ENCODE measurements around the gene MYH8.

MYH8 gene
- total RNA-seq, result 0 reads per million in 2 donors

DNA sequence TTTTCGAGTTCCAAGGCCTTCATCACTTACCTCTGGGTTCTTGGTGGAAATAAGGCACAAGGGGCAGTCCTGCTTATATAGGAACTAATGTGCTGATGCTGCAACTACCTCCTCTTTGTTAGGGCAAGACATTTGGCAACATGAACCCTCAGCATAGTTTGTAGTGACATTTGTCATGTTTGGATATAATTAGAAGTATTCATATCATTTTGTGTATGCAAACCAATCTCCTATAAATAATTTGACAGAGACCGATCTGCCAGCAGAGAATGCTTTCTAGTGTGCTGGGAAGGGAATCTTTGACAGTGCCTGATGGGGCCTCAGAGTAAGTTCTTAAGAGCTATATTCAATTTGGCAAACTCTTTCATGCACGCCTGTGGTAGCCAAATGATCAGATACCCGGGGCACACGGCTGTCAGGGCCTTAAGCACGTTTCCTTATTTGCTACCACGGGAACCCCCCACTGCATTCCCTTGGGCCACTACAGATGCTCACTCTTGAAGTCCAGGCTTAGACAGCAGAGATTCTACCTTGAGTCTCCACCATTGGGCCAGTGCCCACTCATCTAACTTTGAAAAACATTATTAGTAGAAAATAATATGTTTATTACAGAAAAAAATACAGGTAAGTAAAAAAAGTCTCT, at the start of gene MYH8:
Gene MYH8 (minus strand): TSS at position 51 of the 643 bp plus-strand sequence. CDS start 1,723 bp downstream, outside the sequence.
- DNase-seq, result no peak

DNA sequence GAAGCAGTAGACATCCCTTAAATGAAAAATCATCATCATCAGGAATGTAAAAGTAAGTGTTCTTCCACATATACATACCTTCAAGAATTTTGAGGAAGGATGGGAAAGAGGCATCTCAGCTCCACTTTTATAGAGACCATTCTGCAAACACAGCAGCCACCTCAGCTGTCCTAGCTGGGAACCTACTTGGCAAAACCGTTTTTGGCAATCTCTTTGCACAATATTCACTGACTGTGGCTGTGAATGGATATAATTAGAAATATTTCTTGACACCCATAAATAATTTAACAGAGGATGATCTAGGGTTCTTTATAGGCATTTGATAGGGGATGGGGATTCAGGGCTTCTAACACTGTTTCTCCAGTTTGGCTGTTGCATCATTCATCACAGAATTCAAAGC, 47.7 kb upstream of the MYH8 start, which contains the start of gene MYH4:
Gene MYH4 (minus strand): TSS at position 101 of the 400 bp plus-strand sequence. CDS start 2,814 bp downstream, outside the sequence.
- no peak for DNase-seq

DNA sequence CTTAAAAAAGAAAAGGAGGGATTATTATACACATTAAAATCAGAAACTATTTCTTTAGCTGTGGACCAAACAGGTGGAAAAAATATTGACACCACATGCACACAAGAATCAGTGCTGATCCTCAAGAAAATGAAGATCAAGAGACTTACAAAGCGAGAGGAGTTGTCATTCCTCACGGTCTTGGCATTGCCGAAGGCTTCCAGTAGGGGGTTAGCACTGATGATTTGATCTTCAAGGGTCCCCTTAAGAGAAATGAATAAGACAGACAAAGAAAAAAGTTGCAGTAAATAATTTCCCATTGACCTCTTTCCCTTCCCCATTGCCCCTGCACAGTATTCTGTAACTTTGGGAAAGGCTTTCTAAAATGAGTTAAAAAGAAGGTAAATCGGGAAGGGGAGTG, 41.7 kb upstream of the MYH8 start:
- no peak for DNase-seq

DNA sequence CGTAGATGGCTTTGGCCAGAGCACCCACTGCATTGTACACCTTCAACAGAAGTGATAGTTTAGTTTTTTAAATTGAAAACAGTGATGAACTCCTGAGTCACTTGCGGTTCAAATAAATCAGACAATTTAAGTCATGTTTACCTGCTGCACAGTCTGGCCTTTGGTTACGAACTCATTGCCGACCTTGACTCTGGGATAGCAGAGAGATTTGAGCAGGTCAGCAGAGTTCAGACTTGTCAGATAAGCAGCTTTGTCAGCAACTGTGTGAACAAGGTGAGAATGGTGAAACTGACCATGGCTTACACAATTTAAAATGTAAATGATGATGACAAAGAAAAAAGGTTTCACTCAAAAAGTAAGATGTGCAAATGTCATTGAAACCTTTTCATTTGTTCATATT, 38.3 kb upstream of the MYH8 start:
- no peak for DNase-seq

DNA sequence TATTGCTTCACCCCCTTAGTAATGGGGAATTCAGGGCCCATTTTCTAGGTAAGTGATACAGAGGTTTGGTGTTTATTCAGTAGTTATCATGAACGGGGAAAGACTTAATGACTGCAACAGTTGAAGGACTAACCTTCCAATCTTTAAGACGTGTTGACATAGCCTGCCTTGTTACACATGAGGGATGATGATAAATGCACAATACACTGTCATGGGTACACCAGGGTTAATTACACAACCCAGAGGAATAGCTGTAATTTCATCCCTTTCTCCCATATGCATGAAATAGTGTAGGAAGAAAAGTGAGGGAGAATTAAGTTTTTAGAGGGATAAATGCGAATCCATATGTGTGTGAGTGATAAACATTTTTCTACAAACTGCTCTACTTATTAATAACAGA, 37.0 kb upstream of the MYH8 start:
- DNase-seq, result no peak

DNA sequence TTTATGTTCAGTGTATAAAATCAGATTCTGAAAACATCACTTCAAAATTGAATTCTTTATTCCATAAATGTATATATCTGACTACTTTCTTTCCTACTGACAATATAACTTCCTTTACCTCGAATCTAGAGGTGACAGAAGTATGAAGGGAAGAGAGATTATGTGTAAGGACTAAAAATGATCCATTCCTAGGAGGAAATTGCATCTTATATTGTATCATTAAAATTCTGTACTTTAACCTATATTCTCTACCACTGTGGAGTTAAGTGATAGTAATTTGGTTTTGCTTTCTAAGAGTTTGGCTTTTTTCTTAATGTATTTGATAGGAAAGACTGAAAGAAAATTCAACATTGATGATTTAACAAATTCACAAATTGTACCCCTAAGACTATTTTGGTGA, 36.2 kb upstream of the MYH8 start:
- DNase-seq, result no peak

DNA sequence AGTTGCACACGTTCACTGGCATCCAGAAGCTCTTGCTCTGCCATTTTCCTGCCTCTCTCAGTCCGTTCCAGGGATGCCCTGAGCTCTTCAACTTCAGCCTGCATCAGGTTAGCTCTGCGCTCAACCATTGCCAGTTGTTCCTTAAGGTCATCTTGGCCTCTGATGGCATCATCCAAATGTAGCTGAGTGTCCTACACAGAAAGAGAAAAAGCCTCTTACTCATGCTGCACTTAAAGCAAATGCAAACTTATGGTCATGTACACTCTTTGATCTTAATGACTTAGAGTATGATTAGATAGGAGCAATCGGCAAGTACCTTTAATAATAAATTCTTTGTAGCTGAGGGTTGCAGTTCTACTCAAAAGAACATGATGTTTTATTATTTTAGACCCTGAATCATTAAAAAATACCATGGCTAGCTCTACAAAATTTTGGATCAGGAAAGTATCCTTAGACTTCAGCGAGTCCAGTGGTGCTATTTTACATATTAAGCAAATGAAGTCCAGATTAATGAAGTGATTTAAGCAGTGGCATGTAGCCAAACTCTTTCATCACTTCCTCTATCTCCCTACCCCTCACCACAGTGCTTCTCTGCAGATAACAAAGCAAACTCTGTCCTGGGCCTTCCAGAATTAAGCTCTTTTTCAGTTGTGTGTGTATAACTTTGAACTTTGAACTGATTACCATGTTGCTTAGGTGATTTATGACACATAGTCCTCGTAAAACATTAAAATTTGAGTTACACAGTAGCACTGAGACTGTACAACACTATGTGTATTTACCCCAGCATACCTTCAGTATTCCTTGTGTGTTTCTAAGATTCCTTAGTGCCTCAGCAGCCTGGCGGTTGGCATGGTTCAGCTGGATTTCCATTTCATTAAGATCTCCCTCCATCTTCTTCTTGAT, 25.5 kb upstream of the MYH8 start:
- DNase-seq, result no peak

DNA sequence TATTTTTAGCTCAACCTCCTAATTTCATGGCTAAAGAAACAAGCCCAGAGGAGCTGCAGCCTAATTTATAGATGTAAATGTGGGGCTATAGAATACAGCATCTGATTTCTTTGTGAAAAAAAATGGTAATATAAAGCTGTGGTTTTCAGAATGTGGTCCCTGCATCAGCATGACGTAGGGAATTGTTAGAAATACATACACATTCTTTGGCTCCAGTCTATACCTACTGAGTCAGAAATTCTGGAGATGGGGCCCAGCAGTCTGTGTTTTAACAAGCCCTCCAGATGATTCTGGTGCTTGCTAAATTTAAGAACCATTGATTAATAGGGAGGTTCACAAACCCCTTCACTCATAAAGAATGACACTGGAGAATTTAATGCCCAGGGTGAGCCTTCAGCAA, 18.1 kb upstream of the MYH8 start:
- DNase-seq, result no peak

DNA sequence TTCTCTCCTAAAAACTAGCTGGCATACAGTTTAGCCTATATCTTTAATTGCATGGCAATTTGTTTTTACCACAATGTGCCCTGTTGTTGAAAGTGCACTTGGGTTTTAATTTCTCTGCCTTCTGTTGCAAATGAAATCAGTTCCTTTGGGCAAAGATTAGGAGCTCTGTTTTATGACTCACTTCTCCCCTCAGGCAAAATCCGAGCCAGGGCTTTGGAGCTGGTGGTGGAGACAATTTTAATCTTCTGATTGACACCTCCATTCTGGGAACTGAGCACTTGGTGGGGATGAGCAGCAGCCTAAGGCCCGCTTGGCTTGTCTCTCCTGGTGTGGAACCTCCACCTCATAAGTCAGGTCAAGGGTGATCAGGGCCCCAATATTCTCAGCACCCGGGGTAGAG, 13.3 kb upstream of the MYH8 start:
- no peak for DNase-seq

DNA sequence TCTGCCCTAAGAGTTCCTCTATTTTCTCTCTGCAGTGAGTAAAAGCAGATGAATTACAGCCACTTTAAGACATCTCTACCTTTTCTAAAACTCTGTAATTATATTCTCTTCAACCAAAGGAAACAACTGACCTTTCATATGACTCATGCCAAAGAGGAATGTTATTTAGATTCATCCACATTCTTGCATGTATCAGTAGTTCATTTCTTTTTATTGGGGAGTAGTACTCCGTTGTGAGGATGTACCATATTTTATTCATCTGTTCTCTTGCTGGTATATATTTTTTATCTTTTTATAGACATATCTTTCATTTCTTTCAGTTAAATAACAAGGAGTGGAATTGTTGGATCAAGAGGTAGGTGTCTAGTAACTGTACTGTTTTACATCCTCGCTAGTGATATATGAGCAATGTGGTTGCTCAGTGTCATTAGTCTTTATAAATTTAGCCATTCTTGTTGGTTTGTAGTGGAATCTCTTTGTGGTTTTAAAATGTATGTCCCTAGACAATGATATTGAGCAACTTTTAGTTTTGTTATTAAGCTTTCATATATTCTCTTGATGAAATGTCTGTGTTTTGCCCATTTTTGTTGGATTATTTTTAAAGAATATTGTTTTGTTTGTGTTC, 7.8 kb upstream of the MYH8 start:
- no peak for DNase-seq

DNA sequence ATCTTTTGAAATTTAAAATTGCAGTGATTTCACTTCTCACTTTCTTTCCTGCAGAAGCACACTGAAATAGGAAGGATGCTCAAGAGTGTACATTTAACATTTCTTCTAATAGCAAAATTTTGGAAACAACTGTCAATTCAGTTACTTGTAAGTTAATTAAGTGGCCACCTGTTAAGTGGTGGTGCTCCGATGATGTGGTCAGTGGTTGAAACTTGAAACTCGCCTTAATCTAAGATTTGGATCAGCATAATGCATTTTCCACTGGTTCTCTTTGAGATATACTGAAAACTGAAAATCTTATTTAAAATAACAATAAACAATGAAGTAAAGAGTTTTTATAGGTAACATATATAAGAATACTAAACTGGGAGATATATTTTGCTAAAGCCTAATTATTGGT, 7.0 kb upstream of the MYH8 start:
- no peak for DNase-seq

DNA sequence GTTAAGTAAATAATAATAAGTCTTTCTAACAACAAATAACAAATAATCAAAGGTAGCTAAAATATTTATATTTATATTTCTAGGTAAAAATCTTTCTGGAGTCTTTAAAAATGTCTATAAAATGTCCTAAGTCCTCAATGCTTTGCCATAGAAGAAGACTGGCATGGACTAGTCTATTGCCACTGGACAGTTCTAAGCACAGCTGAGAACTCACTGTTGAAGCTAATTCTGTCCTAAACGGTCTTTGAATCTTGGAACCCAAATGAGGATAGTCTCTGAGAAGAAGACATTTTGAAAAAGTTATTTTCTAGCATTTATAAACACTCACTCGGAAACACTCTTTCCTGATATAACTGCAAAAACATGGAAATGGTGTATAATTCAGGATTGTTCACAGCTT, 539 bp downstream of the MYH8 start:
- no peak for DNase-seq

DNA sequence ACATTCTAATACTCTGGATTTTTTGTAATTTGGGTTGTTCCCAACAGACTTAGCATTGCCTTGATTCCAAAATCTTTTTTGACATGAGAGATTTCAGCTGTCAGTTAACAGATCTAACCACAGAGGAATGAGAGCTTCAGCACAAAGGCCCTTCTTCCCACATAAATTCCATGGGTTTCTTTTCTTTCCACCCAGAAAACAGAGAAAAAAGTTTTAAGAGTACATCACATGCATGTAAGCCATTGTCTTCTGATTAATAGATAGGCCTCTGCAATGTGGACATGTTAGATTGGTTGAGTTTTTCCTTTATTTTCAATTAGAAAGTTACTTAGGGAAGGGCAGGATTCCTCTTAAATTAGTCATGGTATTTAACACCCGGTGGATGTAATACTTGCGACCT, 939 bp downstream of the MYH8 start:
- DNase-seq, result no peak

DNA sequence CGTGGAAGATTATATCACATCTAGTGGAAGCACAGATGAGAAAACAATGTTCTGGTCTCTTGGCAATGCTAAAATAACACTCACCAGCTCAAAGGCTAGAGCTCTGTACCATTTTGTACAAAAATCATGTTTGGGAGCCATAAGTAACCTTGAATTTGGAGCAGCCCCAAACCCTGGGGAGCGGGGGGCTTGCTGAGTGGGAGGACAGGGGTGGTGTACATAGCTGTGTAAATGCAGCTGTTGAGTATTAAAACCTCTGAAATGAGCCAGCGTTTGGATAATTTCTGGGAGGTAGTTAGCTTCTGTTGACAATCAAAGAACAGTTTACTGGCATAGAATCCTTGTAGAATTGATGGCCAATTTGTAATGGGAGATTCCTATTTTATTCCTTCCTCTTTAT, 4.3 kb downstream of the MYH8 start:
- DNase-seq, result no peak

DNA sequence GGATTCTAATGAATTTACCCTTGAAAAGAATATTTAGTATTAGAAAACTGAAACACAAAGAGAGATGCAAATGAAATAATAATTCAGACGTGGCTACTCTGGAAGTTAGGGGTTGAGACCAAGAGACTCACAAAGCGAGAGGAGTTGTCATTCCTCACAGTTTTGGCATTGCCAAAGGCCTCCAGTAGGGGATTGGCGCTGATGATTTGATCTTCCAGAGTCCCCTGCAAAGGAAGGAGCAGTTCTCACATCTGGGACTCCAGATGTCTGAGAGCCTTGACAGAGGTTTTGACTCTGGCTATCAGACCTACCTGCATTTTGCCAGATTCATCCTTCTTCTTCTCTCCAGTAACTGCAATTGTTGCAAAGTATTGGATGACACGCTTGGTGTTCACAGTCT, 6.6 kb downstream of the MYH8 start:
- DNase-seq, result no peak

DNA sequence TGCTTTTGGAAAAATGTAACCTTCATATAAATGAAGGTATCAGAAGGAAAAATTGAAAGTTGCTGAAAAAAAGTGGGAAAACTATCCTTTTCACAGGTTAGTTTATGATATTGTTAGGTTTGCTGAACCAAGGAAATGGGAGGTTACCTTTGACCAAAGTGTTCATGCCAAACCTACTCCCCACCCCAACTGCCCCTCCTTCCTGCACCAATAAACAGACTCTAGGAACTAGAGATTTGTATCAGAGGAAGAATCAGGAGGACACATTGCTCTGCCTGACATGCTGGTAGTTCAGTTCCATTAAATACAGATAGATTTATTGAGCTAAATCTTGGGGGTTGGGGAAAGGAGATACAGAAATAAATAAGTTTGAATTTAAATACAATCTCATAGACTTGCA, 18.2 kb downstream of the MYH8 start:
- DNase-seq, result no peak

DNA sequence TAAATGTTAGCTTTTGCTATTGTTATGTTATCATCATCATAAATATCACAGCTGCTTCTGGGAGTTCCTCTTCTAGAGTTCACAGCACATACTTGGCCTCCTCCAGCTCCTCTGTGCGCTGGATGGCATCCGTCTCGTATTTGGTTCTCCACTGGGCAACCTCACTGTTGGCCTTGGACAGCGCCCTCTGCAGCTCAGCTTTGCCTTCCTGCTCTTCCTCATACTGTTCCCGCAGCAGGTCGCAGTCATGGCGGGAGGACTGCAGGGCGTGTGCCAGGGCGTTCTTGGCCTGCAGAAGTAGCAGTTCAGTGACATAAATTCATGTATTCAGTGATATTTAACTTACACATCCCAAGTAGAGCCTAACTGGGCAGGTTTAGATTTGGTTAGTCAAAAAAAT, 23.4 kb downstream of the MYH8 start:
- DNase-seq, result no peak

DNA sequence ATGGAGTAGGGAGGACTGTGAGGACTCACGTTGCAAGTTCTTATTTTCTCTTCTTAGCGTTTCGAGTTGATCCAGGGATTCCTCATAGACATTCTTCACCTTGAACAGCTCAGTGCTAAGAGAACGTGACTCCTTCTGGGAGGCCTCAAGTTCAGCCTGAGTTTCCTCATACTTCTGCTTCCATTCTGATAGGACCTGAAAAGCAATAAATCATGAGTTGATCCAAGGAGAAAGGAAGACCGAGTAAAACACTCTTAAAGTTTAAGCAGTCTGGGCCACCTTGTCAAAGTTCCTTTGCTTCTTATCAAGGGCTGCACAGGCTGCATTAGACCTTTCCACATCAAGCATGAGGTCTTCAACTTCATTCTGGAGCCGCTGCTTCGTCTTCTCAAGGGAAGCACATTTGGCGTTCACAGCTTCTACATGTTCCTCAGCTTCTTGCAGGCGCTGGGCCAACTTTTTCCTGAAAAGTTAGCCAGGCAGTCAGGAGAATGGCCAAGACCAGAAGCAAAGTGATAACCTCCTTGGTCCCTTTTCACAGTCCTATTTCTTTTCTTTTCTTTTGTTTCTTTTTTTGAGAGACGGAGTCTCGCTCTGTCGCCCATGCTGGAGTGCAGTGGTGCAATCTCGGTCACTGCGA, 25.1 kb downstream of the MYH8 start:
- DNase-seq, result no peak

DNA sequence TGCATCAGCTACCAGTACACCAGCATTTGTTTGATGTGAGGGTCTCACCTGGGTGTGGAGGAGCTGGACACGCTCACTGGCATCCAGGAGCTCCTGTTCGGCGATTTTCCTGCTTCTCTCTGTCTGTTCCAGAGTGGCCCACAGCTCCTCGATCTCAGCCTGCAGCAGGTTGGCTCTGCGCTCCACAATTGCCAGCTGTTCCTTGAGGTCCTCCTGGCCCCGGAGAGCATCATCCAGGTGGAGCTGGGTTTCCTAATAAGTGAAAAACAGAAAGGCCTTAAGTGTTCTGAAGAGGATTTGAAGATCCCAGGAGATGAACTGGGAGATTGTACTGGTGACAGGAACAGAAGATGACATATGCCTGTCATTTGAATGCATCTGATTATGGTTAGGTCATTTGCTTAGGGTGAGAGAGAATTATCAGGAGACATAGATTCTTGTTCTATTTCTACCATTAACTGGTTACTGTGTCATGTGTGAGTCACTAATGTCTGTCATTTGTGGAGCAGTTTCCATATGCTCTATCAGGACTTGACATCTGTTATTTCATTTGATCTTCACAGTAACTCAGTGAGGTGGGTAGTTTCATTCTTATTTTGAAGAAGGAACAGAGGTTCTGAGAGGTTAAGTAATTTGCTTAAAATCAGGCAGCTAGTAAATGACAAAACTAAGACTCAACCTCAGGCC, 27.4 kb downstream of the MYH8 start:
- peak in 1 of 5 experiments; percentile 52 for DNase-seq

DNA sequence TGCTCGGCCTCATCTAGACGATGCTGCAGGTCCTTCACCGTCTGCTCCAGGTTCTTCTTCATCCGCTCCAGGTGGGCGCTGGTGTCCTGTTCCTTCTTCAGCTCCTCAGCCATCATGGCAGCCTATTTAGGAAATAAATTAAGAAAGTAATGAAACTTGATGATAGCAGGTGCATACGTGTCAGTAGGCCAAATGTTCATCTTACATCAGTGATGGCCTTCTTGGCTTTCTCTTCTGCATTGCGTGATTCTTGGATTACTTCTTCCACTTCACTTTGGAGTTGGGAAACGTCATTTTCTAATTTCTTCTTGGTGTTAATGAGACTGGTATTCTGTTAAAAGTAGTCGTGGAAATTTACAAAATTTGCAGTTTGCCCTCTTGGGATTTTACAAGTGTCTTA, 28.9 kb downstream of the MYH8 start:
- no peak for DNase-seq

DNA sequence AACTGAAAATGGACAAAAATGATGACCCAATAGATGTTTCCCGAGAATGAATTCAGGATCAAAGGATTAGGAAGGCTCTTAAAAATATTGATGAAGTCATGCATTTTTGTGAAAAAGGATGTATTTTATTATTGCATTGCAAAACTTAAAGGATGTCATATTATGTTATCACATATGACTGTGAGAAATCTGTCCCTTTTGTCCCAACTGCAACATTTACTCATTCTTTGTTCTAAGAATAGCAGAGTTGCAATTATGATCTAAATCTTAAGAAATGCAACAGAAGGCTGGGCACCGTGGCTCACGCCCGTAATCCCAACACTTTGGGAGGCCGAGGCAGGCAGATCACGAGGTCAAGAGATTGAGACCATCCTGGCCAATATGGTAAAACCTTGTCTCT, 35.9 kb downstream of the MYH8 start:
- no peak for DNase-seq

DNA sequence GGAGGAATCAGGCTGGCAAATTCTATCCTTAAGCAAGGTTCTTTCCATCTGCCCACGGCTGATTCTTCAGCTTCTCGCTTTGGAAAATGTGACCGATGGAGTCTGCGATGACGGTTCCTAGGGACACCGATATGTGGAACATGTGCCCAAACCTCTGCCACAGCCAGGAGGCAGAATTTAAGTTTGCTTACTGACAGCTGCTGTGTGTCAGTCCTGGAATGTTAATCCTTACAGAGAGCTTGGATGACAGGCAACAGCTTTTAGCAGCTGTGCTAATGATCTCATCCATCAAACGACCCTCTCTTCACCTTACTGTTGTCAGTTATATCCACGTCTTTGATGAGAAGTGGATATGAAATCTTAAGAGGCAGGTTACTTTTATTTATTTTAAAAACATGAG, 37.6 kb downstream of the MYH8 start:
- no peak for DNase-seq

All from T-helper 2 cell (primary cell).